H1 (cell line): Measurements from ENCODE around the gene CCR2.

Source experiments
- MAFK ChIP-seq: IDR thresholded peaks from 2 replicates; pipeline ENCODE4 v1.6.1; 2012; ENCODE audit warnings: low read depth, mild to moderate bottlenecking, improper control_type of control experiment, low read length
- RFX5 ChIP-seq: IDR thresholded peaks from 2 replicates; pipeline ENCODE4 v1.6.1; 2011; ENCODE audit warnings: low read depth, low read length, improper control_type of control experiment, borderline replicate concordance
- TF ChIP-seq, protein P1 (sequence below), 3 experiments: IDR thresholded peaks; 1 replicate in 2 of 3; 2 replicates in 1 of 3; pipeline versions ENCODE4 v1.5.1 to v1.6.1; 2011; ENCODE audit warnings: low read length in 3 of 3, mild to moderate bottlenecking in 3 of 3, inconsistent platforms in 2 of 3, low read depth in 1 of 3, moderate library complexity in 1 of 3; ENCODE audit not compliant: insufficient read depth in 1 of 3; ENCODE audit errors: control extremely low read depth in 1 of 3

DNA sequence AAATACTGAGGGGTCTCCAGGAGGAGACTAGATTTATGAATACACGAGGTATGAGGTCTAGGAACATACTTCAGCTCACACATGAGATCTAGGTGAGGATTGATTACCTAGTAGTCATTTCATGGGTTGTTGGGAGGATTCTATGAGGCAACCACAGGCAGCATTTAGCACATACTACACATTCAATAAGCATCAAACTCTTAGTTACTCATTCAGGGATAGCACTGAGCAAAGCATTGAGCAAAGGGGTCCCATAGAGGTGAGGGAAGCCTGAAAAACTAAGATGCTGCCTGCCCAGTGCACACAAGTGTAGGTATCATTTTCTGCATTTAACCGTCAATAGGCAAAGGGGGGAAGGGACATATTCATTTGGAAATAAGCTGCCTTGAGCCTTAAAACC lies 21.3 kb downstream of the CCR2 start:
- TF ChIP-seq RFX5 (no peak), MAFK (no peak)
- TF ChIP-seq, protein P1, sequence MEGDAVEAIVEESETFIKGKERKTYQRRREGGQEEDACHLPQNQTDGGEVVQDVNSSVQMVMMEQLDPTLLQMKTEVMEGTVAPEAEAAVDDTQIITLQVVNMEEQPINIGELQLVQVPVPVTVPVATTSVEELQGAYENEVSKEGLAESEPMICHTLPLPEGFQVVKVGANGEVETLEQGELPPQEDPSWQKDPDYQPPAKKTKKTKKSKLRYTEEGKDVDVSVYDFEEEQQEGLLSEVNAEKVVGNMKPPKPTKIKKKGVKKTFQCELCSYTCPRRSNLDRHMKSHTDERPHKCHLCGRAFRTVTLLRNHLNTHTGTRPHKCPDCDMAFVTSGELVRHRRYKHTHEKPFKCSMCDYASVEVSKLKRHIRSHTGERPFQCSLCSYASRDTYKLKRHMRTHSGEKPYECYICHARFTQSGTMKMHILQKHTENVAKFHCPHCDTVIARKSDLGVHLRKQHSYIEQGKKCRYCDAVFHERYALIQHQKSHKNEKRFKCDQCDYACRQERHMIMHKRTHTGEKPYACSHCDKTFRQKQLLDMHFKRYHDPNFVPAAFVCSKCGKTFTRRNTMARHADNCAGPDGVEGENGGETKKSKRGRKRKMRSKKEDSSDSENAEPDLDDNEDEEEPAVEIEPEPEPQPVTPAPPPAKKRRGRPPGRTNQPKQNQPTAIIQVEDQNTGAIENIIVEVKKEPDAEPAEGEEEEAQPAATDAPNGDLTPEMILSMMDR (IDR thresholded peaks at IDR 0.05; ENCODE audit: control extremely low read depth in 1 of 3, insufficient read depth in 1 of 3, low read depth in 1 of 3, low read length in 3 of 3): no peak
